ENCODE measurements around the gene PVALEF. TPM values are rescaled to one million over a fixed set of nuclear protein-coding genes. Genes with fewer than 3 reads are reported as not detected.

Gene PVALEF
- total RNA-seq, 3 donors from 2014 or later = not detected

- H3K36me3 ChIP-seq (ENCODE audit: low read depth) = peaks cover 2% of the 10 kb centered on the region
- peak; percentile 4 for ATAC-seq
- intact Hi-C loops (cut with DNase I, micrococcal nuclease) = no loop called here
Measured at GRCh38 chr17:81228834-81229665, 63.7 kb downstream of the PVALEF start.

GRCh38 chr17:81229666-81229920, 64.3 kb downstream of the PVALEF start:
- no peaks in the 10 kb centered on the region for H3K4me1 ChIP-seq (ENCODE audit: low read depth)
- H3K9me3 ChIP-seq = no peaks in the 10 kb centered on the region
- TF ChIP-seq CTCF (IDR thresholded peaks at IDR 0.05) = no peak
- H3K4me3 ChIP-seq = no peak overlapping the region
- DNase-seq (no peak), ATAC-seq (no peak)
- peaks cover 2% of the 10 kb centered on the region for H3K36me3 ChIP-seq (ENCODE audit: low read depth)
- intact Hi-C loops (cut with DNase I, micrococcal nuclease) = no loop called here

More at GRCh38 chr17:81228834-81229665, 63.7 kb downstream of the PVALEF start:
- DNase-seq = no peak
- Histone ChIP-seq H3K4me3 (no peak overlapping the region), H3K9me3 (no peaks in the 10 kb centered on the region), H3K4me1 (ENCODE audit: low read depth) (no peaks in the 10 kb centered on the region)
- no peak for TF ChIP-seq CTCF (IDR thresholded peaks at IDR 0.05)

- no peaks in the 10 kb centered on the region for H3K4me1 ChIP-seq (ENCODE audit: low read depth)
- peak in 1 of 3 donors; percentile 48 for DNase-seq
- no peak for TF ChIP-seq CTCF (IDR thresholded peaks at IDR 0.05)
- H3K9me3 ChIP-seq = no peaks in the 10 kb centered on the region
- intact Hi-C loops (cut with DNase I, micrococcal nuclease) = no loop called here
- H3K36me3 ChIP-seq (ENCODE audit: low read depth) = peaks cover 2% of the 10 kb centered on the region
- H3K4me3 ChIP-seq = no peak overlapping the region
- peak; percentile 48 for ATAC-seq
Measured at GRCh38 chr17:81230043-81230820, 64.9 kb downstream of the PVALEF start.

GRCh38 chr17:81231121-81231645, 65.9 kb downstream of the PVALEF start:
- H3K4me1 ChIP-seq (ENCODE audit: low read depth) = no peaks in the 10 kb centered on the region
- no peak overlapping the region for H3K4me3 ChIP-seq
- no peaks in the 10 kb centered on the region for H3K9me3 ChIP-seq
- ATAC-seq (no peak), DNase-seq (peak in 1 of 3 donors; percentile 52)
- no peak for TF ChIP-seq CTCF (IDR thresholded peaks at IDR 0.05)
- H3K36me3 ChIP-seq (ENCODE audit: low read depth) = peaks cover 2% of the 10 kb centered on the region
- intact Hi-C loops (cut with DNase I, micrococcal nuclease) = no loop called here

- intact Hi-C loops (cut with DNase I, micrococcal nuclease) = no loop called here
- ATAC-seq (no peak), DNase-seq (peak in 1 of 3 donors; percentile 49)
- H3K4me1 ChIP-seq (ENCODE audit: low read depth) = no peaks in the 10 kb centered on the region
- TF ChIP-seq CTCF (IDR thresholded peaks at IDR 0.05) = no peak
- H3K4me3 ChIP-seq = no peak overlapping the region
- peaks cover 2% of the 10 kb centered on the region for H3K36me3 ChIP-seq (ENCODE audit: low read depth)
- no peaks in the 10 kb centered on the region for H3K9me3 ChIP-seq
Measured at GRCh38 chr17:81231766-81232581, 66.7 kb downstream of the PVALEF start.
